GM18505 (cell line): Measurements from ENCODE around the gene APOC1.
"Not testable (repeated sequence)": the region's sequence is repeated elsewhere in the genome, so short reads cannot be mapped to it uniquely, and the experiment has no call there.

ENCODE experiments used
- ATAC-seq: cut with Tn5 transposase; IDR thresholded peaks from one replicate; pipeline ENCODE4 v1.9.1; 2021; ENCODE audit not compliant: unreplicated experiment
- POLR2A ChIP-seq: IDR thresholded peaks from 4 replicates; pipeline ENCODE4 v1.6.1; 2011; ENCODE audit warnings: borderline replicate concordance; ENCODE audit not compliant: insufficient read depth, insufficient read length; ENCODE audit errors: extremely low read depth

APOC1 gene

DNA sequence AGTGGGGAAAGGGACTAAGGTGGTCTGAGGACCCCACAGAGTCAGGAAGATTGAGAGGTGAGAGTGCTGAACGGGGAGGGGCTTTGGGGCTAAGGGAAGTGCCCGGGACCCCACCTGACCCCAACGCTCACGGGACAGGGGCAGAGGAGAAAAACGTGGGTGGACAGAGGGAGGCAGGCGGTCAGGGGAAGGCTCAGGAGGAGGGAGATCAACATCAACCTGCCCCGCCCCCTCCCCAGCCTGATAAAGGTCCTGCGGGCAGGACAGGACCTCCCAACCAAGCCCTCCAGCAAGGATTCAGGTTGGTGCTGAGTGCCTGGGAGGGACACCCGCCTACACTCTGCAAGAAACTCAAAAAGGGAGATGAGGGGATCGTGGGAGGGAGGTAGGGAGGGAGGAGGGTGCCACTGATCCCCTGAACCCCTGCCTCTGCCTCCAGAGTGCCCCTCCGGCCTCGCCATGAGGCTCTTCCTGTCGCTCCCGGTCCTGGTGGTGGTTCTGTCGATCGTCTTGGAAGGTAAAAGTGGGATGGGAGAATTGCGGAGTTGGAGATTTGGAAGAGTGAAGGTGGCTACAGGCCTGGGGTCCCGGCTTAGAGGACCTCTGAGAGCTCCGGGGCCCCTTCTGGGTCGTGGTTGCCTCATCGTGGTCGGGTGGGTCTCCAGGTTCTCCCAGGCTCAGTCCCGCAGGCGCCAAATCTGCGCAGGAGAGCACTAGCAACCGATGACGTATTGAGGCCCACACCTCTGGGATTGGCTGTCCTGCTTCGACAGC, at the start of gene APOC1:
APOC1 (plus strand) TSS at position 176 of the 774 bp plus-strand sequence; CDS start at position 460, 284 bp downstream.
- peak; percentile 86 for ATAC-seq

DNA sequence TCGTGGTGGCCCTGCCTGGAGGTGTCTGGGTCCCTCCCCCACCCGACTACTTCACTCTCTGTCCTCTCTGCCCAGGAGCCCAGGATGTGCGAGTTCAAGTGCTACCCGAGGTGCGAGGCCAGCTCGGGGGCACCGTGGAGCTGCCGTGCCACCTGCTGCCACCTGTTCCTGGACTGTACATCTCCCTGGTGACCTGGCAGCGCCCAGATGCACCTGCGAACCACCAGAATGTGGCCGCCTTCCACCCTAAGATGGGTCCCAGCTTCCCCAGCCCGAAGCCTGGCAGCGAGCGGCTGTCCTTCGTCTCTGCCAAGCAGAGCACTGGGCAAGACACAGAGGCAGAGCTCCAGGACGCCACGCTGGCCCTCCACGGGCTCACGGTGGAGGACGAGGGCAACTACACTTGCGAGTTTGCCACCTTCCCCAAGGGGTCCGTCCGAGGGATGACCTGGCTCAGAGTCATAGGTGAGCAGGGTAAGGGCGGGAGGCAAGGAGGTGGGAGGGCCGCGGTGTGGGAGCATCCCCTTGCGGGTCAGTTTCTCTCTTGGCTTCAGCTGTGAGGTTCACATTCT, 49.1 kb upstream of the APOC1 start:
- TF ChIP-seq POLR2A: no peak
- no peak for ATAC-seq

GRCh38 chr19:44866664-44867063, 47.7 kb upstream of the APOC1 start:
- ATAC-seq: no peak
- TF ChIP-seq POLR2A: no peak

- TF ChIP-seq POLR2A: no peak
- no peak for ATAC-seq
Observed at GRCh38 chr19:44867578-44867977, 46.8 kb upstream of the APOC1 start.

- TF ChIP-seq POLR2A: no peak
- ATAC-seq: no peak
Observed at GRCh38 chr19:44869733-44870470, 44.5 kb upstream of the APOC1 start.

GRCh38 chr19:44871809-44872208, 42.6 kb upstream of the APOC1 start:
- TF ChIP-seq POLR2A: no peak
- no peak for ATAC-seq

- no peak for TF ChIP-seq POLR2A
- ATAC-seq: no peak
Observed at GRCh38 chr19:44872661-44873060, 41.7 kb upstream of the APOC1 start.

DNA sequence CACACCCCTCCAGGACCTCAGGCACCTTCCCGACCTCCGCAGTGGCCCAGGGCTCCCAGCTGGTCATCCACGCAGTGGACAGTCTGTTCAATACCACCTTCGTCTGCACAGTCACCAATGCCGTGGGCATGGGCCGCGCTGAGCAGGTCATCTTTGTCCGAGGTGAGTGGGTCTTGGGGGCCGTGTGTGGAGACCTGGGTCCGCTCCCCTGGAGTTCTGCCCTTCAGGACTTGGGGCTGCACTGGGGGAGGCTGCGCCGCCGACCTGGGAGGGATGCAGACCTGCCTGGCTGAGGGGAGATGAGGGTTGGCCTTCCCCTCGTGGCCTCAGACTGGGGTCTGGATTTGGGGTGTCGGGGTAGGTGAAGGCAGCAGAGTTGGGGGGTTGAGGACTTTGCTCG, 40.1 kb upstream of the APOC1 start:
- ATAC-seq: no peak
- no peak for TF ChIP-seq POLR2A

- no peak for ATAC-seq
- TF ChIP-seq POLR2A: no peak
Observed at GRCh38 chr19:44875666-44876451, 38.5 kb upstream of the APOC1 start.

DNA sequence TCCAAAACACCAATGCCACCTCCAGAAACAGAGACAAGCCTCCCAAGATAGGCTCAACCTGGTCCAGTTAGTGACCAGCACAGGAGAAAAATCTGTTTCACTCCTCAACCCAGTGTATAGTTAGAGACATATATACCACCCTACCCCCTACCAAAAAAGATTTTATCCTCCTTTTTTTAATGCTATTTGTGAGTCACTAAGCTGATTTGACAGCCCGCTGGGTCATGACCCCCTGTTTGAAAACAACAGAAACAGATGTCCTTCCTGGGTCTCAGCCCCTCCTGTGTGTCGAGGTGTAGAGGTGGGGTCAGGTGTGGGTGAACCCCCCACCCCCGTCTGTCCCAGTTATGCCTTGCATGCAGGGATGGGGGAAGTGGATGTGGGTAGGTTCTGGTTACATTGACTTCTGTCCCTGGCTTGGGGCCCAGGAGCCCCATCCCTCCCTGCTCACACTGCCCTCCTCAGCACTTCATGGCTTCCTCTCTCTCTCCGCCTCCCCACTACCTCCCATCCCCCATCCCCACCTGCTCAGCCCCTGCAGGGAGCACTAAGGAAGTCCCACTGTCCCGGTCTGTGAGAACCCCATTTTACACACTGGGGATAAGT, 37.4 kb upstream of the APOC1 start:
- no peak for TF ChIP-seq POLR2A
- ATAC-seq: no peak

DNA sequence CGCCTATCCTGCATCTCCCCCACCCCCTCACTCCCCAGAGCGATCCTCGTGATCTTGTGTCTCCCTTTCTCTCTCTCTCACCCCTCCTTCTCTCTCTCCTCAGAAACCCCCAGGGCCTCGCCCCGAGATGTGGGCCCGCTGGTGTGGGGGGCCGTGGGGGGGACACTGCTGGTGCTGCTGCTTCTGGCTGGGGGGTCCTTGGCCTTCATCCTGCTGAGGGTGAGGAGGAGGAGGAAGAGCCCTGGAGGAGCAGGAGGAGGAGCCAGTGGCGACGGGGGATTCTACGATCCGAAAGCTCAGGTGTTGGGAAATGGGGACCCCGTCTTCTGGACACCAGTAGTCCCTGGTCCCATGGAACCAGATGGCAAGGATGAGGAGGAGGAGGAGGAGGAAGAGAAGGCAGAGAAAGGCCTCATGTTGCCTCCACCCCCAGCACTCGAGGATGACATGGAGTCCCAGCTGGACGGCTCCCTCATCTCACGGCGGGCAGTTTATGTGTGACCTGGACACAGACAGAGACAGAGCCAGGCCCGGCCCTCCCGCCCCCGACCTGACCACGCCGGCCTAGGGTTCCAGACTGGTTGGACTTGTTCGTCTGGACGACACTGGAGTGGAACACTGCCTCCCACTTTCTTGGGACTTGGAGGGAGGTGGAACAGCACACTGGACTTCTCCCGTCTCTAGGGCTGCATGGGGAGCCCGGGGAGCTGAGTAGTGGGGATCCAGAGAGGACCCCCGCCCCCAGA, 36.1 kb upstream of the APOC1 start:
- no peak for ATAC-seq
- no peak for TF ChIP-seq POLR2A

DNA sequence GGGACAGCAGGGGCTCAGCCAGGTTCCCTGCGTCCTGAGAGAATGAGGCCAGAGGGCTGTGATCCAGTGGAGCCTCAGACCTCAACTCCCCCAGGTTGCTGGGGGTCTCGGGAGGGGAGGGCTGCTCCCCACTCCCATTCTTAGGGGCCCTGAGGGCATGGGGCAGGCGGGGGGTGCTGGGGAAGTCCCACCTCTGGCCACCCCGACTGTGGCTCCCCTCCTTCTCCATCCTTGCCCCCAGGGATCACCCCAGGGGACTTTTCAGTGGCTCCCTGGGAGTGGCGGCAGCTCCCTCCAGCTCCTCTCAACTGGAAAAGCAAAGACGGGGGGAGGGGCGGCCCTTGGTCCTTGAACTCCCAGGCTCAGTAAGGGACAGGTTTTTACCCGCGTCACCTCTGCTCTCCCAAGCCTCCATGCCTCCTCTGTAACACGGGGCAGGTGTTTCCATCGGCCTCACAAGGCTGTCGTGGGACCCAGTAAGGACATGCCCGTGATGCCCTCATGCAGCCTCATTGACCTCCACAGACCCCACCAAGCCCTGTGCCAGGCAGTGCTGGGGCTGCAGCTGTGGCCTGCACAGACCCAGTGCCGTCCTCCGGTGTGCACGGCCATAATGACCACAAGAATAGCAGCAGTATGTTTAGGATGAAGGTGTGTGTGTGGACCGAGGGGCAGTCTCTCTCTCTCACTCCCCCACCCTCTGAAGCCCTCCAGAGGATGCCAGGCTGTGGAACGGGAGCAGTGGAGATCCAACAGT, 34.9 kb upstream of the APOC1 start:
- TF ChIP-seq POLR2A: no peak
- ATAC-seq: no peak

GRCh38 chr19:44882063-44882462, 32.3 kb upstream of the APOC1 start:
- TF ChIP-seq POLR2A: no peak
- no peak for ATAC-seq

DNA sequence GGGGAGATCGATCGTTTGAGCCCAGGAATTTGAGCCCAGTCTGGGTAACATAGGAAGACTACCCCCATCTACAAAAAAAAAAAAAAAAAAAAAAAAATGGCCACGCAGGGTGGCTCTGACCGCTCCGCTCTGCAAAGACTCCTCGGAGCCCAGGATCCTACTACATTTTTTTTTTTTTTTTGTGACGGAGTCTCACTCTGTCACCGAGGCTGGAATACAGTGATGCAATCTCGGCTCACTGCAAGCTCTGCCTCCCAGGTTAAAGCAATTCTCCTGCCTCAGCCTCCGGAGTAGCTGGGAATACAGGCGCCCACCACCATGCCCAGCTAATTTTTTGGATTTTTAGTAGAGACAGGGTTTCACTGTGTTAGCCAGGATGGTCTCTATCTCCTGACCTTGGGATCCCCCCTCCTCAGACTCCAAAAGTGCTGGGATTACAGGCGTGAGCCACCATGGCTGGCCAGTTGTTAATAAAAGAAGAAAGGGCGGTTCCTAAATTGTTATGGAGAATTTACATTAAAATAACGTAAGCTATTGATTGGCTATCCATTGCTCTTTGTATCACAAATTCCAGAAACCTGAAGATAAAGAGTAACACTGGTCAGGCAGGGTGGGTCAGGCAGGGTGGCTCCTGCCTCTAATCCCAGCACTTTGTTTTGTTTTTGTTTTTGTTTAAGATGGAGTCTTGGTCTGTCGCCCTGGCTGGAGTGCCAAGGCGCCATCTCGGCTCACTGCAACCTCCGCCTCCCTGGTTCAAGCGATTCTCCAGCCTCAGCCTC, 31.6 kb upstream of the APOC1 start:
- ATAC-seq: not testable (repeated sequence)
